Fibroblast of skin of right quadriceps (primary cell): Measurements from ENCODE around the gene ST8SIA5.

ENCODE experiments used
- DNase-seq: peaks from one replicate; pipeline ENCODE4 v3.0.0-alpha.2; 2013

Gene ST8SIA5

GRCh38 chr18:46623541-46623940 is 133.3 kb downstream of the ST8SIA5 start:
- DNase-seq, result no peak

- peak; percentile 5 for DNase-seq
These were observed 133.9 kb downstream of the ST8SIA5 start for GRCh38 chr18:46622999-46623398.

- DNase-seq, result no peak
These were observed 134.4 kb downstream of the ST8SIA5 start for GRCh38 chr18:46622451-46622850.

GRCh38 chr18:46621871-46622270 is 135.0 kb downstream of the ST8SIA5 start:
- no peak for DNase-seq

- no peak for DNase-seq
These were observed 135.6 kb downstream of the ST8SIA5 start for GRCh38 chr18:46621111-46621766.

- no peak for DNase-seq
These were observed 137.3 kb downstream of the ST8SIA5 start for GRCh38 chr18:46619559-46619958.
